ENCODE measurements around the gene ZNF429. TPM values are rescaled to one million over a fixed set of nuclear protein-coding genes. Genes with fewer than 3 reads are reported as not detected.

ZNF429 gene
- total RNA-seq, 1 donor from 2014 or later = 10.0 TPM

DNA sequence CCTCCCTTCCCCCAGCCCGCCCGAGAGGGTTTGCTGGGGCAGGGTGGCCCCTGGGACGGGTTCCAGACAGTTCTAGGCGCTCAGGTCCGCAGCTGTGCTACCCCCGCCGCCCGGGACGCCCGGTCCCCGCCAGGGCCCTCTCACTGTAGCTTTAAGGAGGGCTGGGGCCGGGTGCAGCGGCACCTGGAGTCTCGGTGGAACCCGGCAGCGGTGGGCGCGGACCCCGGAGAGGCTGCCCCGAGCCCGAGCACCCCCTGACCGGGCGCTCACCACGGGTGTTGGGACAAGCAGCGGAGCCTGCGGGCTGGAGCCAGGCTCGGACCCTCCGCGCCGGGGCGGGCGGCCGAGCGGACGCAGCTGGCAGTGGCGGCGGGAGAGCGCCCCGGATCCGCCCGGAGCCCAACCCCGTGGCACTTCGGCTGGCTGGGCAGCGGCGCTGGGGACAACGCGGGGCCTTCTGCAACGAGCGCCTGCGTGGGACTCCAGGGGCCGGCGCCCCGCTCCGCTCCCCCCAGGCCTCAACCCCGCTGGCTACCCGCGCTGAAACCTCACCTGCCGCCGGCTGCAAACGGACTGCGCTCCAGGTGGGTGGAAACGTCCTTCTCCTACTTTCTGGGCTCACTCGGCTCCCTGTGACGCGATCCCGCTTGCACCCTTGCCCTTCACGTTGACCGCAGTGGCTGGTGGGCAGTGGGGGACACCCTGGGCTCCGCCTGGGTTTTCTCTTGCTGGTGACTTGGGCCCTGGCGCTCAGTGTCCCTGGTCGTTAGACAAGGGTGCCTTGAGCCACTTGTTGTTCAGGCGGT lies 81.1 kb downstream of the ZNF429 start:
- intact Hi-C loops (cut with micrococcal nuclease) = no loop called here
- Histone ChIP-seq H3K27me3 (ENCODE audit: low read depth) (peaks cover 18% of the 10 kb centered on the region), H3K9me3 (replicated peaks) (peaks cover 6% of the 10 kb centered on the region), H3K27ac (replicated peaks) (peak overlapping the region; percentile 87), H3K4me3 (peak overlapping the region; percentile 74), H3K36me3 (no peaks in the 10 kb centered on the region), H3K4me1 (peaks cover 35% of the 10 kb centered on the region)
- TF ChIP-seq, protein P1, sequence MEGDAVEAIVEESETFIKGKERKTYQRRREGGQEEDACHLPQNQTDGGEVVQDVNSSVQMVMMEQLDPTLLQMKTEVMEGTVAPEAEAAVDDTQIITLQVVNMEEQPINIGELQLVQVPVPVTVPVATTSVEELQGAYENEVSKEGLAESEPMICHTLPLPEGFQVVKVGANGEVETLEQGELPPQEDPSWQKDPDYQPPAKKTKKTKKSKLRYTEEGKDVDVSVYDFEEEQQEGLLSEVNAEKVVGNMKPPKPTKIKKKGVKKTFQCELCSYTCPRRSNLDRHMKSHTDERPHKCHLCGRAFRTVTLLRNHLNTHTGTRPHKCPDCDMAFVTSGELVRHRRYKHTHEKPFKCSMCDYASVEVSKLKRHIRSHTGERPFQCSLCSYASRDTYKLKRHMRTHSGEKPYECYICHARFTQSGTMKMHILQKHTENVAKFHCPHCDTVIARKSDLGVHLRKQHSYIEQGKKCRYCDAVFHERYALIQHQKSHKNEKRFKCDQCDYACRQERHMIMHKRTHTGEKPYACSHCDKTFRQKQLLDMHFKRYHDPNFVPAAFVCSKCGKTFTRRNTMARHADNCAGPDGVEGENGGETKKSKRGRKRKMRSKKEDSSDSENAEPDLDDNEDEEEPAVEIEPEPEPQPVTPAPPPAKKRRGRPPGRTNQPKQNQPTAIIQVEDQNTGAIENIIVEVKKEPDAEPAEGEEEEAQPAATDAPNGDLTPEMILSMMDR (IDR thresholded peaks at IDR 0.05; ENCODE audit: borderline replicate concordance) = no peak
- peak; percentile 36 for DNase-seq

DNA sequence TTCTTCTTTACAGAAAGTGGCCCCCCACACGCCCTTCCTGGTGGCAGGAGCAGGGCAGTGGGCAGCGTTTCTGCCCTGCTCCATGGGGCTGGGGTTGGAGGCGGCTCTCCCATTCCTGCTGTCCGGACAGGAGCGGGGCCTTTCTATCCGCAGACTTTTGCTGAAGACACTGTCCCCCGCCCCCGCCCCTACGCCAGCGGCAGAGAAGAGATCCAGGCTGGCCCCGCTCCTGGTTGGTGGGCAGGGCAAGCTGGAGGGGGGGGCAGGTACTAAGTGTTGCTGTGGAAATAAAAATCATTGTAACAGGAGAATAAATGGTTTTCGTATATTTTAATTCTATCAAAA lies 81.7 kb downstream of the ZNF429 start:
- peak; percentile 38 for DNase-seq
- no peaks in the 10 kb centered on the region for H3K36me3 ChIP-seq
- TF ChIP-seq, protein P1 (IDR thresholded peaks at IDR 0.05; ENCODE audit: borderline replicate concordance) = no peak
- H3K9me3 ChIP-seq (replicated peaks) = peaks cover 6% of the 10 kb centered on the region
- H3K27me3 ChIP-seq (ENCODE audit: low read depth) = peaks cover 18% of the 10 kb centered on the region
- H3K4me3 ChIP-seq = peak overlapping the region; percentile 74
- intact Hi-C loops (cut with micrococcal nuclease) = no loop called here
- H3K27ac ChIP-seq (replicated peaks) = peak overlapping the region; percentile 87
- H3K4me1 ChIP-seq = peaks cover 35% of the 10 kb centered on the region

DNA sequence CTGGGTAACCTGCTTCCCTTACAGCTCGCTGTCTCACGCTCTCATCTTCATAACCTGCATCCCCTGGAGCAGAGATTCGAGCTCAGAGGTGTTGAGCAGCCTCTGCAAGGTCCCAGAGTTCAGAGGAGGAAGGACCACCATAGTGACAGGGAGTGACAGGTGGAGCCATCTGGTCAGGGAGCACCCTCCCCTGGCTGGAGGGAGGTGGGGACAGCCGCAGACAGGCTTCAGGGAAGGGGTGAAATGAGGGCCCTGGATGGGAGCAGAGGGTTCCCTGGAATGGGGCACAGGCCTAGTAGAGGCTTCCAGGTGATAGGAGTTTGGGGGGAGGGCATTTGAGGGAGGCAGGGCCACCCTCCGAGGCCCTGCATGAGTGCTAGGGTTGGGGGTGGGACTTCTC lies 82.1 kb downstream of the ZNF429 start:
- peaks cover 6% of the 10 kb centered on the region for H3K9me3 ChIP-seq (replicated peaks)
- peak overlapping the region; percentile 74 for H3K4me3 ChIP-seq
- H3K27ac ChIP-seq (replicated peaks) = peak overlapping the region; percentile 87
- DNase-seq = no peak
- TF ChIP-seq, protein P1 (IDR thresholded peaks at IDR 0.05; ENCODE audit: borderline replicate concordance) = no peak
- peaks cover 35% of the 10 kb centered on the region for H3K4me1 ChIP-seq
- intact Hi-C loops (cut with micrococcal nuclease) = no loop called here
- H3K27me3 ChIP-seq (ENCODE audit: low read depth) = peaks cover 18% of the 10 kb centered on the region
- H3K36me3 ChIP-seq = no peaks in the 10 kb centered on the region

DNA sequence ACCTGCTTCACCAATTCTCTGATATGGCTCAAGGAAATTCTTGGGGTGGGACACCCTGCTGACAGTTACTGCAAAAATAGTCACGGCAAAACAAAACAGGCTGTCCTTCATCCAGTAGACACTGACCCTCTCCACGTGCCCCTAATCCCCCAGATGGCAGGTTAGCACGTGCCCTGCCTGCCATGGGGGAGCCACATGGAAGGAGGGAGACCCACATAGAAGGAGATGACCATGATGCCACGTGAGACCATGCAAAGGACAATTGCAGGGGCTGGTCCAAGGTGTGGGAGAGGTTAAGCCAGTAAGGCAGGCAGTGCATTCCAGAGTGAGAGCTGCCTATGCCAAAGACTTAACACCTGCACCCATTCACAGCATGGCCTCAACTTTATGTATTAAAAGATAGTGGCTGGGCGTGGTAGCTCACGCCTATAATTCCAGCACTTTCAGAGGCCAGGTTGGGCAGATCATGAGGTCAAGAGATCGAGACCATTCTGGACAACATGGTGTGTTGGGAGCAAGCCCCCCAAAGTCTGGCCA lies 82.7 kb downstream of the ZNF429 start:
- no peak overlapping the region for H3K27ac ChIP-seq (replicated peaks)
- no peaks in the 10 kb centered on the region for H3K36me3 ChIP-seq
- no peak overlapping the region for H3K4me3 ChIP-seq
- no peak for DNase-seq
- H3K27me3 ChIP-seq (ENCODE audit: low read depth) = peaks cover 18% of the 10 kb centered on the region
- H3K4me1 ChIP-seq = peaks cover 35% of the 10 kb centered on the region
- H3K9me3 ChIP-seq (replicated peaks) = peaks cover 6% of the 10 kb centered on the region
- TF ChIP-seq, protein P1 (IDR thresholded peaks at IDR 0.05; ENCODE audit: borderline replicate concordance) = no peak
- intact Hi-C loops (cut with micrococcal nuclease) = no loop called here

DNA sequence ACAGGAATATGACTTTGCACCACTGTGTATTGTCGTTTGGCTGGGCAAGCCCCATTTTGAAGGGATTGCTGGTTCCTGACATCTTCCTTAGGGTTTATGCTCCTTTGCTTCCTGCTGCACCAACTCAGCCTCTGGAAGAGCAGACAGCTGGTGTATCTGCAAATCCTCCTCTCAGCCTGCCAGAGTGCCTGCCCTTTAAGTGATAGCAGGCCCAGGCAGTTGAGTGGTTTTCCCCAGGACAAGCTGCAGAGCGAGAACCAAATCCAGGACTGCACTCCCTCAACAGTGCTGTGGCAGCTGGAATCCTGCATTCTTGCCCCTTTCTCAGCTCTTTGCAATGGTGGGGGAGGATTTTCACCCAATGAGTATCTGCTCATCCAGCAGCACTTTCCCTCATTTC lies 85.5 kb downstream of the ZNF429 start:
- Histone ChIP-seq H3K27ac (replicated peaks) (peak overlapping the region; percentile 25), H3K4me1 (peaks cover 25% of the 10 kb centered on the region), H3K27me3 (ENCODE audit: low read depth) (peaks cover 15% of the 10 kb centered on the region), H3K4me3 (no peak overlapping the region), H3K36me3 (no peaks in the 10 kb centered on the region), H3K9me3 (replicated peaks) (no peaks in the 10 kb centered on the region)
- no peak for DNase-seq
- TF ChIP-seq, protein P1 (IDR thresholded peaks at IDR 0.05; ENCODE audit: borderline replicate concordance) = no peak
- intact Hi-C loops (cut with micrococcal nuclease) = no loop called here
